HG02885 (cell line): ENCODE measurements around the gene B3GALT6.
A peak's percentile ranks its signal among the peaks of the same experiment; 100 is the strongest.
"Not testable (repeated sequence)": the region's sequence is repeated elsewhere in the genome, so short reads cannot be mapped to it uniquely, and the experiment has no call there.

ENCODE experiments used
- ATAC-seq: cut with Tn5 transposase; IDR thresholded peaks from one replicate; pipeline ENCODE4 v1.9.1; 2021; ENCODE audit warnings: mild to moderate bottlenecking; ENCODE audit not compliant: unreplicated experiment, poor library complexity

The B3GALT6 gene

GRCh38 chr1:1242461-1243265, 10.6 kb downstream of the B3GALT6 start:
- ATAC-seq = no peak

GRCh38 chr1:1243266-1243660, 11.2 kb downstream of the B3GALT6 start:
- no peak for ATAC-seq

- no peak for ATAC-seq
Observed at GRCh38 chr1:1243807-1244191, 11.8 kb downstream of the B3GALT6 start.

GRCh38 chr1:1244192-1244811, 12.3 kb downstream of the B3GALT6 start:
- ATAC-seq = no peak

GRCh38 chr1:1245178-1245816, 13.3 kb downstream of the B3GALT6 start:
- ATAC-seq = no peak

GRCh38 chr1:1245817-1246576, 14.0 kb downstream of the B3GALT6 start:
- no peak for ATAC-seq

GRCh38 chr1:1246577-1247340, 14.7 kb downstream of the B3GALT6 start, which contains the start of gene C1QTNF12:
Gene C1QTNF12 (minus strand): TSS chr1:1246722. CDS start chr1:1246690, 32 bp downstream.
- ATAC-seq = no peak

- ATAC-seq = no peak
Observed at GRCh38 chr1:1247341-1247913, 15.4 kb downstream of the B3GALT6 start.

GRCh38 chr1:1248009-1248913, 16.2 kb downstream of the B3GALT6 start:
- not testable (repeated sequence) for ATAC-seq

- peak; percentile 48 for ATAC-seq
Observed at GRCh38 chr1:1250786-1251284, 18.8 kb downstream of the B3GALT6 start.

GRCh38 chr1:1253314-1253713, 21.3 kb downstream of the B3GALT6 start:
- ATAC-seq = no peak

GRCh38 chr1:1253972-1254666, 22.1 kb downstream of the B3GALT6 start:
- no peak for ATAC-seq

- no peak for ATAC-seq
Observed at GRCh38 chr1:1254667-1254998, 22.6 kb downstream of the B3GALT6 start.

GRCh38 chr1:1255078-1255477, 23.0 kb downstream of the B3GALT6 start:
- ATAC-seq = no peak

GRCh38 chr1:1255611-1256010, 23.6 kb downstream of the B3GALT6 start:
- no peak for ATAC-seq

- ATAC-seq = no peak
Observed at GRCh38 chr1:1256956-1257871, 25.2 kb downstream of the B3GALT6 start.

GRCh38 chr1:1259119-1259488, 27.1 kb downstream of the B3GALT6 start:
- no peak for ATAC-seq
